GM18520 (cell line): ENCODE results near the gene STT3B.

Experiments
- ATAC-seq: cut with Tn5 transposase; IDR thresholded peaks from one replicate; pipeline ENCODE4 v1.9.1; 2021; ENCODE audit not compliant: unreplicated experiment

STT3B gene

DNA sequence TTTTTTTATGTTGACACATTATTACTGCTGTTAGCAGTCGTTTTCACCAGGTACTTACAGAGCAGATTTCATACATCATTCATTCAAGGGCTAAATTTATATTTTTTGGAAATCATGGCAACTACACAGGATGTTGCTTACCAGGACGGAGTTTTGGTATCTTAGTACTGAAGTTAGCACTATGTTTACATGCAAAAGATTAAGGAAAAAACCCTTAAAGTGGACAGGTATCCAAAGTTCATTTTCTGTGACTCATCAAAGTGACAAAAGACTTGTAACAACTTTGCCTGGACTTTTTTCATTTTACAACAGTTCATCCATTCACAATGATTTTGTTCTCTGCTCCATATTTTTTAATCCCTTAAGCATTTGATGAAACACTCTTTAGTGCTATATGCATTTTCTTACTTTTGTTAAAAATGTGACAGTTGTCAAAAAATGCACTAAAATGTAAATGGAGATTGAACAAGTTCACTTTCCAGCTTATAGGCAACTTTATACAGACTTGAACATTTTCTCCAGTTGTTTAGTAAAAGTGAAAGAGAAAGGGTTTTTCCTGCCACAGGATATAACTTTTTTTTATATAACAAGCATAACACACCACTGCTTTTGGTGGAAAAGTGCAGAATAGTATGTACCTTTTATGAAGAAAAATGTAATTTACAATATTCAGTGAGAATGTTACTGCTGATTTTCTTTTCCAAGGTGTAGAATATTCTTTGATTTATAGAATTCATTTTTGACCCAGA lies 104.1 kb downstream of the STT3B start:
- ATAC-seq = no peak

GRCh38 chr3:31639828-31640227 lies 107.1 kb downstream of the STT3B start:
- no peak for ATAC-seq

GRCh38 chr3:31645256-31645655 lies 112.5 kb downstream of the STT3B start:
- no peak for ATAC-seq

DNA sequence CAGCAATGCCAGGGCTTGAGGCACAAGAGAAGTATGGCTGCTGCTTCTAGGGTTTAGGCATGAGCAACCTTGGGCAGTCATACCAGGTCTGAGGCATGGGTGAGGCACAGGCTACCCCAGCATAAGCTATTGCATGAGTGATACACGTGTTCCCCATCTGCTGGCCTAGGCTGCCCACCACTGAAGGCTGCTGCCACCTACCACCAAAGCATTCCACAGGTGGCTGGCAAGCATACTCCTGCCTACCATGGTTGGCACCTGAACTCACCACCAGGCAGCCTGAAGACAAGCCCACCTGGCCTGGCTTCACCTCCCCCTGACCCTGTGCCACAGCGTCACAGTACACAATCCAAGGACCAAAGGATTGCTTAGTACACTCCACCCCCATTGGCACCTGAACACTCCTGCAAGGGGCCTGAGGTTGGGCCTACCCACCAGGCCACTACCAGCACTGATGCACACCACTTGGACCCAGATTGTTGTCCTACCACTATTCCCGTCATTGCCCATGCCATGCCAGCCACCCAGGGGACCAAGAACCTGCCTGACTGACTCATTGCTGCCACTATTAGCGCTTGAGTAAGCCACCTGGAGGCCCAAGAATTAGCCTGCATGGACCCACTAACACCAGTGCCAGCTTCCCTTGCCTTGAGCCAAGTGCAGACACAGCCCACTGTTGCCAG lies 115.7 kb downstream of the STT3B start:
- ATAC-seq = no peak

- ATAC-seq = no peak
Measured at GRCh38 chr3:31652296-31652695, 119.6 kb downstream of the STT3B start.

DNA sequence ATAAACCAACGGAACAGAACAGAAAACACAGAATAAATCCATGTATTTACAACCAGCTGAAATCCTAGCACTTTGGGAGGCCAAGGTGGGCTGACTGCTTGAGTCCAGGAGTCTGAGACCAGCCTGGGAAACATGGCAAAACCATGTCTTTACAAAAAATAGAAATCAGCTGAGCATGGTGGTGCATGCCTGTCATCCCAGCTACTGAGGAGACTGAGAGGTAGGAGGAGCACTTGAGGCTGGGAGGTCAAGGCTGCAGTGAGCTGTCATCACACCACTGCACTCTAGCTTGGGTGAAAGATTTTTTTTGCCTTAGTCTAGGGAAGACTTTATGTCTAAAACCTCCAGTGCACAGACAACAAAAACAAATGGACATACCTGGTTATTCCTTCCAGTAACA lies 120.7 kb downstream of the STT3B start:
- no peak for ATAC-seq

DNA sequence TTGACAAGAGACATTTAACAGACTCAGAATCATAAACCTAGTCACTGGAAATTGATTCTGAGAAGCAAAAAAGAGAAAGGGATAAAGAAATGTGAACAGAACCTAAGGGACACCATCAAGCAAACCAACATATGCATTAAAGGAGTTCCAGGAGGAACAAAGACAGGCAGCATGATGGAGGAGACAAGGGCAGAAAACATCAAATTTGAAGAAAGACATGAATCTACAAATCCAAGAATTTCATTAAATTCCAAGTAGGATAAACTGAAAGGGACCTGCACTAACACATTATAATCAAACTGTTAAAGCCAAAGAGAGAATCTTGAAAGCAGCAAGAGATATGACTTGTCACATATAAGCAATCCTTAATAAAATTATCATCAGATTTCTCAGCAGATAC lies 122.3 kb downstream of the STT3B start:
- no peak for ATAC-seq

DNA sequence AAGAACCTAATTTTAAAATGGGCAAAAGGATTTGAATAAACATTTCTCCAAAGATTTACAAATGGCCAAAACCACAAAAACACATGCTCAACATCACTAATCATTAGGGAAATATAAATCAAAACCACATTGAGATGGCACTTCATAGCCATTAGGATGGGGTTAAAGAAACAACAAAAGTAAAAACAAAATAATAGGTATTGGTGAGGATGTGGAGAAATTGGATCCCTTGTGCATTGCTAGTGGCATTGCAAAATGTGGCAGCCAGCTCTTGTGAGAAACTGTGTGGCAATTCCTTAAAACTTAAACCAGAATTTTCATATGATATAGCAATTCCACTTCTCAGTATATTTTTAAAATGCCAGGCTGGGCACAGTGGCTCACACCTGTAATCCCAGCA lies 126.5 kb downstream of the STT3B start:
- no peak for ATAC-seq

- no peak for ATAC-seq
Measured at GRCh38 chr3:31661286-31661685, 128.6 kb downstream of the STT3B start.

GRCh38 chr3:31661993-31662670 lies 129.4 kb downstream of the STT3B start:
- no peak for ATAC-seq

- ATAC-seq = no peak
Measured at GRCh38 chr3:31664031-31664430, 131.3 kb downstream of the STT3B start.

DNA sequence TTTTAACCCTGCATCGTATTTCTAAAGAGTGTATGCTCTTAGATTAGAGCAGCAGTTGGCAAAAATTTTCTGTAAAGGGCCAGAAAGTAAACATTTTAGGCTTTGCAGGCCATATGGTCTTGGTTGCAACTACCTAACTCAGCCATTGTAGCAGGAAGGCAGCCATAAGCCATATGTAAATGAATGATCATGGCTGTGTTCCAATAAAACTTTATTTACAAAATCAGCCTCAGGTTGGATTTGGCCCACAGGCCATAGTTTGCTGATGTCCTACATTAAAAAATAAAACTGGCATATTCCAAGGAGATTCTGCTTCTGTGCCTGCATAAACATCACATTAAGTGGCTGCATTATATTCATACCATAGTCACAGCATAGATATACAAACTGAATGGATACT lies 134.9 kb downstream of the STT3B start:
- no peak for ATAC-seq

DNA sequence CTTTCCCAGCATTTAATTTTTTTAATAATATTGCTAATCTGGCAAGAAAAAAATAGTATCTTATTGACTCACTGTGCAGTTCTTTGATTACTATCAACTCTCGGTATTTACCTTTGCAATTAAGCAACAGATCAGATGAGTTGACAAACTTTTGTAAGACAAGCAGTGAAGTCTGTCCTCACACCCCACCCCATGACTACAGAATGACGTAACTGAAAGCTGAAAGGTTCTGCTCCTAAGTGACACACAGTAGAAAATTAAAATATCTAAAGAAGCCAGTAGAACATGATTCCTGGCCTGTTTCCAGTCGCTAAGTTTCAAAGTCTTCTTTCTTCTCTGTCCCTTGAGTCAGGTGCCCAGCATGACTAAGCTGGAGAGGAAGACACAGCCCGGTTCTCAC lies 135.5 kb downstream of the STT3B start:
- ATAC-seq = no peak

- ATAC-seq = no peak
Measured at GRCh38 chr3:31670136-31670535, 137.4 kb downstream of the STT3B start.

DNA sequence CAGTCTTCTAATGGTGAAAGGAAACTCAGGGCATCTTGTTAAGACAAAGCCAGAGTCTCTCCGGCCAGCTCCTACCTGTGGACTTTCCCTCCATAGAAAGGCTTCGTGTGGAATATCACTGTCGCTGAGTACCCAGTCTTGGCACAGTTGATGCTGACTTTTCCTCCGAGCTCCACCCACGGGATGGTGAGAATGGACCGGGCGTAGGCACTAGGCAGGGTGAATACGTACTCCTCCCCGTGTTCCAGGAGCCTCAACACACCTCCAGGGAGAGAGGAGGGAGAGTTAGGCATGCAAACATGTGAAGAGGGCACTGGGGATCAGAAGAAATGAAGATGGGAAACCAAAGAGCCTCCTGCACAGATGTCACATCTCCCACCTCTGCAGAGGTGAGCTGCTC lies 138.0 kb downstream of the STT3B start:
- no peak for ATAC-seq

DNA sequence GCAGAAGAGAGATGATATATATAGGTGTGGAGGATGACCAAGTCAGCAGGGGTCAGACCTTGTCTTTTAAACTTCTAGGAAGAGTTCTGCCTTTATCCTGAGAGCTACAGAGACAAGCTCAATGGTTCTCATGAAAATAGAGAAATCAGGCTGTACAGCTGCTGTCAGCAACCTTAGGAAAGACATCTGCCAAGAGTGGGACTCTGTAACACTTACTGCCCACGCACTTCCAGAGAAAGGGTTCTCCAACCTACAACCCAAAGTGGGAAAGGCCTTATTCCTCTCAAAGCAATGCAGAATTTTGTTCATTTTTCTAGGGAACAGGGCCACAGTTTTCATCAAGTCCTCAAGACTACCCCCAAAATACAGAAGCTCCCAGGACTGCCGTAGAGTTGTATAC lies 138.7 kb downstream of the STT3B start:
- no peak for ATAC-seq

DNA sequence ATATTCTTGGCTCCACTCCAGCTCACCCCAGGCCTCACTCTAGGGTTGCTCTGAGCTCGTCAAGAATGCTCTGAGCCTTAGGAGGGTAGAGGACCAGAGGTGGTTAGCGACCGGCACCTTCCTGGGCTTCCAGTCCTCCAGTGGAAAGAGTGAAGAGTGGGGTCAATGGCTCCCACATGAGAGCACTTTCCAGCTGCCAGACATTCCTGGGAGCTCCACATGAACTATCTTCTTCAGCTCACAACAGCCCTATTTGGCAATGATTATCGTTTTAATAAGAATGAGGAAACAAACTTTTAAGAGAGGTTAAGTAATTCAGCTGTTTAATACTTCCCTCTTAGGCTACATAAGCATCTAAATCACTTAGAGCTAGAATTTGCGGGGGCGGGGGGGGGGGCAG lies 139.3 kb downstream of the STT3B start:
- ATAC-seq = no peak

DNA sequence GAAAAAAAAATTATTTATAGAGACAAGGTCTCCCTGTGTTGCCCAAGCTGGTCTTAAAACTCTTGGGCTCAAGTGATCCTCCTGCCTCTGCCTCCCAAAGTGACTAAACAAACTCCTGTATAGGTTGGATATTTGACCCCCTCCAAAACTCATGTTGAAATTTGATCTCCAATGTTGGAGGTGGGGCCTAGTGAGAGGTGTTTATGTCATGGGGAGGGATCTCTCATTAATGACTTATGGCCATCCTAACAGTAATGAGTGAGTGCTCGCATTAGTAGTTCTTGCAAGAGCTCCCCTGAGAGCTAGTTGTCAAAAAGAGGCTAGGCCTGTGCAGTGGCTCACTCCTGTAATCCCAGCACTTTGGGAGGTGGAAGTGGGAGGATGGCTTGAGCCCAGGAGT lies 141.2 kb downstream of the STT3B start:
- no peak for ATAC-seq

DNA sequence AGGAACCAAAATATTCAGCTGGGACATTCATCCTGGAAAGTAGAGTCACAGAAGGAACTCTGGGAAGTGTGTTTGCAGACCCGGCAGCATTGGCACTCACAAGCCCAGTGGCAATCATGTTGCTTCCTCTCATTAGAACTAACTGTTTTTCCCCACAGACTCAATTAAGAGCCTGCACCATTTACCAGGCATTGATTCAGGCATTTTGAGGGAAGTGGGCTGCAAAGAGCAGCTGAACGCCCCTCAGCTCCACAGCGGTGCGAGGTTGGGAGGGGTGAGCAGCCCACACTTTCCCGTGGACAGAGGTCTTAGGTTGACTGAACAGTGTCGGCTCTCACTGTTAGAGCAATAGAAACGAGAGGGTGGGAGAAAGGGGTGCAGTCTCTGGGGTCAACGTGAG lies 143.8 kb downstream of the STT3B start:
- no peak for ATAC-seq

GRCh38 chr3:31680072-31680870 lies 147.5 kb downstream of the STT3B start:
- ATAC-seq = no peak
